SK-N-SH (cell line): Measurements from ENCODE around the gene FUT7.

Source experiments
- MXI1 ChIP-seq: IDR thresholded peaks from 2 replicates; pipeline ENCODE4 v1.6.1; 2012; ENCODE audit warnings: mild to moderate bottlenecking, low read depth, low read length, improper control_type of control experiment
- TF ChIP-seq, protein P1 (sequence below): fragments of 200-600 bp; sonication (generic); IDR thresholded peaks from 2 replicates; pipeline ENCODE4 v1.6.1; 2017; ENCODE audit warnings: antibody characterized with exemption, mild to moderate bottlenecking, moderate library complexity
- TF ChIP-seq, protein P2 (sequence below): IDR thresholded peaks from 2 replicates; pipeline ENCODE4 v1.6.1; 2012; ENCODE audit warnings: mild to moderate bottlenecking, low read depth, low read length, moderate library complexity

DNA sequence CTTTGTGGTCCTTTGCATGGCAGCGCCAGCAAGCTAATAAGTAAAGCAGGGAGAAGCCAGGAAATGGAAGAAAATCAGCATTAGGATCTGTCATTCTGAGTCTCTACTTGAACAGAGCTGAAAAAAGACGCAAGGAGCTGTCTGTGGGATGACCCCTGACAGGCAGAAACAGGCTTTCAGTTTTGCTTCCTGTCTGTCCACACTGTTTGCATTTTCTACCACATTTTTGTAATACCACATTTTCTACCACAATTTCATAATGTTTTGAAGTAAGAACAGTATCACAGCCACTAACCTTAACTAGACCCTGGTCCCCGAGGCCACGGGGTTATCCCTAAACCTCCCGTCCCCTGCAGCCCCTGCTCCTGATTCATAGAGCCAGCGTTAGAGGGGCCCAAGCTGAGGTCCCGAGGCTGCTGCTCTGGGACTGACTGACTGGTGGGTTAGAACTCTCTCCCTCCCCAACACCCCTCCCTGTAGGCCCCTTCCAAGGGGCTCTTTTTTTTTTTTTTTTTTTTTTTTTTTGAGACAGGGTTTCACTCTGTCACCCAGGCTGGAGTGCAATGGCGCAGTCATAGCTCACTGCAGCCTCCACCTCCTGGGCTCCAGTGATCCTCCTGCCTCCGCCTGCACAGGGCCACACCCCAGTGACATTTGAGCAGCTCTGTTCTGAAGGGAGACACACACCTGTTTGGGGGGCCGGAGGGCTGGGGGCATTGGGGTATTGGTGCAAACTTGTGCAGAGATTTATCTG lies 31.5 kb downstream of the FUT7 start:
- TF ChIP-seq, protein P1, sequence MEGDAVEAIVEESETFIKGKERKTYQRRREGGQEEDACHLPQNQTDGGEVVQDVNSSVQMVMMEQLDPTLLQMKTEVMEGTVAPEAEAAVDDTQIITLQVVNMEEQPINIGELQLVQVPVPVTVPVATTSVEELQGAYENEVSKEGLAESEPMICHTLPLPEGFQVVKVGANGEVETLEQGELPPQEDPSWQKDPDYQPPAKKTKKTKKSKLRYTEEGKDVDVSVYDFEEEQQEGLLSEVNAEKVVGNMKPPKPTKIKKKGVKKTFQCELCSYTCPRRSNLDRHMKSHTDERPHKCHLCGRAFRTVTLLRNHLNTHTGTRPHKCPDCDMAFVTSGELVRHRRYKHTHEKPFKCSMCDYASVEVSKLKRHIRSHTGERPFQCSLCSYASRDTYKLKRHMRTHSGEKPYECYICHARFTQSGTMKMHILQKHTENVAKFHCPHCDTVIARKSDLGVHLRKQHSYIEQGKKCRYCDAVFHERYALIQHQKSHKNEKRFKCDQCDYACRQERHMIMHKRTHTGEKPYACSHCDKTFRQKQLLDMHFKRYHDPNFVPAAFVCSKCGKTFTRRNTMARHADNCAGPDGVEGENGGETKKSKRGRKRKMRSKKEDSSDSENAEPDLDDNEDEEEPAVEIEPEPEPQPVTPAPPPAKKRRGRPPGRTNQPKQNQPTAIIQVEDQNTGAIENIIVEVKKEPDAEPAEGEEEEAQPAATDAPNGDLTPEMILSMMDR = no peak
- no peak for TF ChIP-seq MXI1
- TF ChIP-seq, protein P2, sequence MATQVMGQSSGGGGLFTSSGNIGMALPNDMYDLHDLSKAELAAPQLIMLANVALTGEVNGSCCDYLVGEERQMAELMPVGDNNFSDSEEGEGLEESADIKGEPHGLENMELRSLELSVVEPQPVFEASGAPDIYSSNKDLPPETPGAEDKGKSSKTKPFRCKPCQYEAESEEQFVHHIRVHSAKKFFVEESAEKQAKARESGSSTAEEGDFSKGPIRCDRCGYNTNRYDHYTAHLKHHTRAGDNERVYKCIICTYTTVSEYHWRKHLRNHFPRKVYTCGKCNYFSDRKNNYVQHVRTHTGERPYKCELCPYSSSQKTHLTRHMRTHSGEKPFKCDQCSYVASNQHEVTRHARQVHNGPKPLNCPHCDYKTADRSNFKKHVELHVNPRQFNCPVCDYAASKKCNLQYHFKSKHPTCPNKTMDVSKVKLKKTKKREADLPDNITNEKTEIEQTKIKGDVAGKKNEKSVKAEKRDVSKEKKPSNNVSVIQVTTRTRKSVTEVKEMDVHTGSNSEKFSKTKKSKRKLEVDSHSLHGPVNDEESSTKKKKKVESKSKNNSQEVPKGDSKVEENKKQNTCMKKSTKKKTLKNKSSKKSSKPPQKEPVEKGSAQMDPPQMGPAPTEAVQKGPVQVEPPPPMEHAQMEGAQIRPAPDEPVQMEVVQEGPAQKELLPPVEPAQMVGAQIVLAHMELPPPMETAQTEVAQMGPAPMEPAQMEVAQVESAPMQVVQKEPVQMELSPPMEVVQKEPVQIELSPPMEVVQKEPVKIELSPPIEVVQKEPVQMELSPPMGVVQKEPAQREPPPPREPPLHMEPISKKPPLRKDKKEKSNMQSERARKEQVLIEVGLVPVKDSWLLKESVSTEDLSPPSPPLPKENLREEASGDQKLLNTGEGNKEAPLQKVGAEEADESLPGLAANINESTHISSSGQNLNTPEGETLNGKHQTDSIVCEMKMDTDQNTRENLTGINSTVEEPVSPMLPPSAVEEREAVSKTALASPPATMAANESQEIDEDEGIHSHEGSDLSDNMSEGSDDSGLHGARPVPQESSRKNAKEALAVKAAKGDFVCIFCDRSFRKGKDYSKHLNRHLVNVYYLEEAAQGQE = no peak
